ENCODE results near the gene GABARAPL2. TPM values are rescaled to one million over a fixed set of nuclear protein-coding genes. Genes with fewer than 3 reads are reported as not detected.
"Not testable (repeated sequence)": the region's sequence is repeated elsewhere in the genome, so short reads cannot be mapped to it uniquely, and the experiment has no call there.

The GABARAPL2 gene
- total RNA-seq, 1 donor from 2014 or later = 90.8 TPM

- not testable (repeated sequence) for DNase-seq
These were observed 25.7 kb downstream of the GABARAPL2 start for GRCh38 chr16:75591927-75592326.

DNA sequence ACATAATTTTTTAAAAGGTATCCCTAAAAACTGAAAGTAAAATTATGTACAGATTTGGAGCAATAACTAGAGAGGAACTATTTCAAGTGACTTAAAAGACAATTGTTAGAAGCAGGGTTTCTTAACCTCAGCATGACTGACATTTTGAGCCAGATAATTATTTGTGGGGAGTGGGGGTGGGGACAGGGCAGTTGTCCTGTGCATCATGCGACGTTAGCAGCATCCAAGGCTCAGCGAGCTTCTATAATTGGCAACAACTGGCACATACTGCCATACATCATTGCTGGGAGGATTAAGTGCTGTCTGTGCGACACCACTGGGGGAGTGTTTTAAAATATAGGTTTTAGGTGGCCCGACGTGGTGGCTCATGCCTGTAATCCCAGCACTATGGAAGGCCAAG lies 27.1 kb downstream of the GABARAPL2 start:
- DNase-seq = no peak

- peak; percentile 28 for DNase-seq
These were observed 27.9 kb downstream of the GABARAPL2 start for GRCh38 chr16:75593825-75594820.

- no peak for DNase-seq
These were observed 33.5 kb downstream of the GABARAPL2 start for GRCh38 chr16:75599452-75600277.

GRCh38 chr16:75603241-75603640 lies 37.1 kb downstream of the GABARAPL2 start:
- DNase-seq = no peak

DNA sequence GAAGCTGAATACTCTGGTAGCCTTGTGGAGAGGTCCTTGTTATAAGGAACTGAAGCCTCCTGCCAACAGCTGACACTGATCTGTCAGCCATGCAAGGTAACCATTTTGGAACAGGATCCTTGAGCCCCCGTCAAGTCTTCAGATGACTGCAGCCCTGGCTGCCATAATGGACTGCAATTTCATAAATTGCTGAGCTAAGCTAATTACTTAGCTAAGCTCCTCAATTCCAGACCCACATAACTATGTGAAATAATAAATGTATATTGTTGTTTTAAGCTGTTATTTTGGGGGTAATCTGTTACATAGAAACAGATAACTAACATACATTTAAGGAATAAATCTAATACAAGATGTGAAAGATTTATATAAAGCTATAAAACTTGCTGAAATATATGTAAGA lies 40.3 kb downstream of the GABARAPL2 start:
- DNase-seq = no peak

GRCh38 chr16:75614066-75614897 lies 48.1 kb downstream of the GABARAPL2 start:
- no peak for DNase-seq

DNA sequence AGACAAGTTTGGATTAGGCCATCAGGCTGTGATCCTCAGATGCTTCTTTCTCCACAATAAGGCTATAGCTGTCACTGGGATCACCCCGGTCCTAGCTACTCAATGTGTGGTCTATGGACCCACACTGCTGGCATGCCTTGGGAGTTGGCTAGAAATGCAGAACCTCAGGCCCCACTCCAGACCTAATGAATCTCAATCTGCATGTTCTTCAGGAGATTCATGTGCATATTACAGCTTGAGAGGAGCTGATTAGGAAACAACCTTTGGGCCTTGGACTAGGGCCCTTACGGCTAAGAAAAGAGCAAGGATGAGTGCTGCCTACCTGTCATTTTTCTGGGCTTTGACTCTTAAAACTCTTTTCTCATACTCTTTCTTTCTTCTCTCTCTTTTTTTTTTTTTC lies 49.4 kb downstream of the GABARAPL2 start:
- no peak for DNase-seq

- DNase-seq = no peak
These were observed 50.4 kb downstream of the GABARAPL2 start for GRCh38 chr16:75616521-75617010.

DNA sequence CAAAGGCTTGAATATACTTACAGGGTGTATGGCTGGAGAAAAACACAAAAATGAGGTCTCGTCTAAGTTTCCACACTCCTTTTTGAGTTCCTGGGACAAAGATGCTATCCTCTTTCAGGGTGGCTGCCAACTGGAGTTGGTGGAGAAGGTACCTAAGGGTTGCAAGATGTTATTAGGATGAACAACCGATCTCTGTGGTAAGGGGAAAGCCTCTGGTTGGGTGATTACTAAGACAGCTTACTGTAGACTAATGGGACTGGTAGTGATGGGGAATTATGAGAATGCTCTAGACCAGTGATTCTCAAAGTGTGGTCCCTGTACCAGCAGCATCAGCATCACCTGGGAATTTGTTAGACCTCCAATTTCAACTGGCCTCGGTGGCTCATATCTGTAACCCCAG lies 50.9 kb downstream of the GABARAPL2 start:
- no peak for DNase-seq

DNA sequence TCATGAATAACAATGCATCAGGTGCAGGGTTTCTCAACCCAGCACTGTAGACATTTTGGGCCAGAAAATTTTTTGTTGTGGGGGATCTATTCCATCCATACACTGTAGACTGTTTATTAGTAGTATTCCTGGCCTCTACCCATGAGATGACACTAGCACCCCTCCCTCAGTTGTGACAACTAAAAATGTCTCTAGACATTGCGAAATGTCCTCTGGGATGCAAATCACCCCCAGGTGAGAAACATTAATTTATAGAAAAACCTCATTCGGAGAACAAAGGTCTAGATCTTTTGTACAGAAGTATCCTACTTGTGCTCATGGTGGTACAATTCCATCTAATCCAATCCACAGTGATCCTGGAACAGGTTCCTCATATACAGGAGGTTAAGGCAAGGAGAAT lies 52.6 kb downstream of the GABARAPL2 start:
- no peak for DNase-seq

- DNase-seq = no peak
These were observed 54.4 kb downstream of the GABARAPL2 start for GRCh38 chr16:75620326-75621169.

DNA sequence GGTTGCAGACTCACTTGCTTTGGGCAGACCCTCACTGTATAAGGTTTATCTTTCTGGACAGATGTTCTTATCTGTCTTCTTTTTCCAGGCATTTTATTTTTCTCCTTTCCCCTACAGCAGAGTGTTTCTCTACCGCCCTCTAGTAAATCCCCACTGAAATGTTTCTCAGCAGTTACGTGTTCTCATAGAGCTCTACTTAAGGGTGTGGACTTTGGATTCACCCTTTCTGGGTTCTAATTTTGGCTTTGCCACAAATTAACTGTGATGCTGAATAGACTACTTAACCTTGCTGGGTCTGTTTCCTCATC lies 54.9 kb downstream of the GABARAPL2 start:
- DNase-seq = no peak

DNA sequence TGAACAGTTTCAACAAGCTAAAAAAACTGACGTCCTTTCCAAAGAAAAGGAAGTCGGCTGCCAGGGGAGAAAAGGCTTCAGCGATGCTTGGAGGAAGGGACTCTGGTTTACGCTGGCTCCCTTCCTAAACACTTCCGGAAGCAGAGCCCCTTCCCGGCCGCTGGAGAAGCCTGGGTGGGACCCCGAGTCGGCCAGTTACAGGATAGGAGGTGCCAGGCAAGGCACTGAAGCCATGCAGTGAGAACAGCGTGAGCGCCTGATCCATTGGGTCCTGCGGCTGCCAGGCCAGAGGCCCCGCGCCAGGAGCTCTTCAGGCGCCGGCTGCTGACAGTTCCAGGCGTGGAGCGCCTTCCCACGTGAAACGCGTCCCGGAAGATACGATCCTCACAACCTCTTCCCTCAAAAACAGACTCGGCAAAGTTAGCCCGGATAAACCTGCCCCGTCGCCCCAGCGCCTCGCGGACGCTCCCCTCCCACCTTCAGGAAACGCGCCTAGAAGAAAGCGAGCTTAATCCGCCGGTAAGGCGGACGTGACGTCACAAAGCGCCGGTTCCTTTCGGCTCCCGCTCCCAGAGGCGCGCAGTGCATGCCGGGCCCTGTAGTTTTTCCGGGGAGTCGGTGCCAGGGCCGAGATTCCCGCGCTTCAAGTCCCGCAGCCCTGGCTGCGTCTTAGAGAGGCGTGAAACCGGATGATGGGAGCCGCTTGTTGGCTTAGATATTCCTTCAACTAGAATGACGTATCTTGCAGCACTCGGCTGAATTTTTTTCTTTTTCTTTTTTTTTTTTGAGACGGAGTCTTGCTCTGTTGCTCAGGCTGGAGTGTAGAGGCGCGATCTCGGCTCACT lies 56.8 kb downstream of the GABARAPL2 start, which contains the start of gene ADAT1:
TSS of gene ADAT1 (minus strand) at position 521 of the 845 bp plus-strand sequence. CDS start 2,482 bp downstream, outside the sequence.
- peak; percentile 98 for DNase-seq

DNA sequence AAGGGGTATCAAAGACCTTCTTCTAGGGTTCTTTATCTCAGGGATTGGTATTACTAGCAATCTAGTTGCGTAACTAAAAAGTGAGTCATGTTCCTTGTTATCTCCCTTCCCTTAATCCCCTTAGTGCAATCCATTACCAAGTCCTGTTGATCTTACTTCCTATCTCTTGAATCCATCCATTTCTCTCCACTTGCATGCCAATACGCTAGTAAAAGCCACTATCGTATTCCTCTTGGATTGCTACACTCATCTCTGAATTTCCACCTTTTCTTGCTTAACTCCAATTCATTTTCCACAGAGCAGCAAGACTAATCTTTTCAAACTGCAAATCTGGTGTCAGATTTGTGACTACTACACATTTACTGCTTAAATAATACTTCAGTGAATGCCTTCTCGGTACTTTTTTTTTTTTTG lies 58.7 kb downstream of the GABARAPL2 start:
- DNase-seq = no peak

DNA sequence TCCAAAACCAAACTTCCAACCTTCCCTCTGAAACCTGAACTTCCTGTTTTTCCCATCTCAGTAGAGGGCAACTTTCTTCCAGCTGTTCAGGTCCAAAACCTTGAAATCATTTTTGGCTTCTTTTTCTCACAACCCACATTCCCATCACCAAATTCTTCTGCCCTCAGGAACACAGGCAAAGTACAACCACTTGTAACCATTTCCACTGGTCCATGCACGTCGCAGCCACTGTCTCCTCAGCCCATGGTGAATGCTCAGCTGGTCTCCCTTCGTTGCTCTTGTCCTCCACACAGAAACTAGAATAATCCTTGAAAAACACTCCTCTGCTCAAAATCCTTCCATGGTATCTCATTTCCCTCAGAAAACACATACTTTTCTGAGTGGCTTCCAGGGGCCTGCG lies 60.6 kb downstream of the GABARAPL2 start:
- no peak for DNase-seq
